ENCODE data around the gene CDC25C. TPM values are rescaled to one million over a fixed set of nuclear protein-coding genes. Genes with fewer than 3 reads are reported as not detected.

The CDC25C gene
- 10.6 and 11.5 TPM in 2 replicates for total RNA-seq
- long read RNA-seq, transcript CDC25C-203 (11 exons, 1,556 nt) = minor isoform, 5 of 60 reads
- long read RNA-seq, transcript CDC25C-201 (14 exons, 2,128 nt) = major isoform, 21 of 60 reads
- long read RNA-seq, transcript CDC25C-202 (11 exons, 1,951 nt) = minor isoform, 7 of 60 reads
- long read RNA-seq, partial matches to known transcripts = 1 of 60 reads
- long read RNA-seq, other reads (novel, unspliced or antisense) = 26 of 60 reads

DNA sequence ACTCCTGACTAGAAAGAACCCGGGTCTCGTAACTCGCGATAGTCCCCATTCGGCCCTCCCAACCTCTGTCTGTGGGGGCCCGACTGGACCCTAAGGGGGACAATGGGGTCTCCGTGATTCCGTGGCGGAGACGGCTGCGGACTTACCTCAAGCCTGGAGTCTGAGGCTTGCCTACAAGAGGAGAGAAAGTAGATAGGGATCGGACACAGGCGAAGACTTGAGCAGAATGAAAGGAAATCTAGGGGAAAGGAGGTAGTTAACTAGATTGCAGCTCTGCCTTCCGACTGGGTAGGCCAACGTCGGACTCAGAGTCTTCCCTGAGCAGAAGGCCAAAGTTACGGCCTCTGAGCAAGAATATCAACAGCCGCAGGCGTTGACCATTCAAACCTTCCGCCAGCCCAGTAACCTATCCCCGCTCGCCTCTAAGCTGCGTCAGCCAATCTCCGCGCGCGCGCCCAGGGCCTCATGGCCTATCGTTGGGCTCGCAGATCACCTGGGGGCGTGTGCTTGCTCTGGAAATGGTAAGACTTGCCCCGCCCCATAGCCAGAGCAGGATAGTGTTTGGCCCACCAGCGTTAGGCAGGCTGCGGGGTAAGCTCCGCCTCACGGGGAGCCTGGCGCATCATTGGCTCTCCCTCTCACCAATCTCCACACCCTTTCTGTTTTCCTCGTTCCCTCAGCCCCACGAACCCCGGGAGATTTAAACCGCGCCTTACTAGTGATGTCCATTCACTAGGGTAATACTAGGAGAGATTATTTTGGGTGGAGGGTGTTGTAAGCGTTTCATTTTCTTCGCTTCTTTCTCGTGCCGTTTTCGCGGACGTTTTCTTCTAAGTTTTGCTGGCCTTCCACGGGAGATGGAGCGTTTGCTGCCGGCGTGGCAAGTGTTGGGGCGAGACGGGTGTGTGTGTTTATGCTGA, at the start of gene CDC25C:
Gene CDC25C, minus strand, starts transcription at position 356 of the 920 bp plus-strand sequence. CDS start 624 bp downstream, outside the sequence.
- TF ChIP-seq, protein P1, sequence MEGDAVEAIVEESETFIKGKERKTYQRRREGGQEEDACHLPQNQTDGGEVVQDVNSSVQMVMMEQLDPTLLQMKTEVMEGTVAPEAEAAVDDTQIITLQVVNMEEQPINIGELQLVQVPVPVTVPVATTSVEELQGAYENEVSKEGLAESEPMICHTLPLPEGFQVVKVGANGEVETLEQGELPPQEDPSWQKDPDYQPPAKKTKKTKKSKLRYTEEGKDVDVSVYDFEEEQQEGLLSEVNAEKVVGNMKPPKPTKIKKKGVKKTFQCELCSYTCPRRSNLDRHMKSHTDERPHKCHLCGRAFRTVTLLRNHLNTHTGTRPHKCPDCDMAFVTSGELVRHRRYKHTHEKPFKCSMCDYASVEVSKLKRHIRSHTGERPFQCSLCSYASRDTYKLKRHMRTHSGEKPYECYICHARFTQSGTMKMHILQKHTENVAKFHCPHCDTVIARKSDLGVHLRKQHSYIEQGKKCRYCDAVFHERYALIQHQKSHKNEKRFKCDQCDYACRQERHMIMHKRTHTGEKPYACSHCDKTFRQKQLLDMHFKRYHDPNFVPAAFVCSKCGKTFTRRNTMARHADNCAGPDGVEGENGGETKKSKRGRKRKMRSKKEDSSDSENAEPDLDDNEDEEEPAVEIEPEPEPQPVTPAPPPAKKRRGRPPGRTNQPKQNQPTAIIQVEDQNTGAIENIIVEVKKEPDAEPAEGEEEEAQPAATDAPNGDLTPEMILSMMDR (IDR thresholded peaks at IDR 0.05; ENCODE audit: unreplicated experiment) = no peak
- Mint-ChIP-seq H3K27ac (peak within 1 kb of the TSS; percentile 96), H3K4me1 (ENCODE audit: low read depth) (peaks cover 19% of the 10 kb centered on the region), H3K4me3 (ENCODE audit: low read depth) (peak within 1 kb of the TSS; percentile 76), H3K27me3 (no peaks in the 10 kb centered on the region), H3K36me3 (ENCODE audit: insufficient read depth) (no peaks in the 10 kb centered on the region), H3K9me3 (ENCODE audit: low read depth) (no peaks in the 10 kb centered on the region)
- peak; percentile 94 for DNase-seq (ENCODE audit: low spot score, unreplicated experiment)

- Mint-ChIP-seq H3K4me1 (ENCODE audit: low read depth) (peaks cover 3% of the 10 kb centered on the region), H3K27ac (peak overlapping the region; percentile 67), H3K9me3 (ENCODE audit: low read depth) (no peaks in the 10 kb centered on the region), H3K27me3 (no peaks in the 10 kb centered on the region), H3K4me3 (ENCODE audit: low read depth) (no peak overlapping the region), H3K36me3 (ENCODE audit: insufficient read depth) (peaks cover 9% of the 10 kb centered on the region)
- no peak for DNase-seq (ENCODE audit: low spot score, unreplicated experiment)
- TF ChIP-seq, protein P1 (IDR thresholded peaks at IDR 0.05; ENCODE audit: unreplicated experiment) = no peak
These were observed 41.0 kb upstream of the CDC25C start for GRCh38 chr5:138372653-138373052.

DNA sequence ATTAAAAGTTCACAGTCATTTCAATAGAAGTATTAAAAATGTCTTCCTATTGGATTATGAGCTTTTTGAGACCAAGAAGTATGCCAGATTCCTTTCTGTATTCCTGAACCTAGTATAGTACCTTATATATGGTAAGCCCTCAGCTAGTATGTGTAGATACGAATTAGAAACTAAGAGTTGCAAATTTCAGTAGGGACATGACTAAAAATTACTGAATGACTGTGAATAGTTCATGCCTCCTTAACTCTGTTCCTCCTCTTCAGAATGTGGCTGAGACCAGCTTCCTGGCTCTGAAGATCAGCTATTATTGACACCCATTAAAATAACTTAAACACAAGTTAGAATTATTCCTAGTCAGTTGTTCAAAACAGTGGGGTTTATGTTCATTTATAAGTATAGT, 40.6 kb upstream of the CDC25C start:
- no peaks in the 10 kb centered on the region for H3K9me3 Mint-ChIP-seq (ENCODE audit: low read depth)
- H3K4me1 Mint-ChIP-seq (ENCODE audit: low read depth) = peaks cover 3% of the 10 kb centered on the region
- H3K36me3 Mint-ChIP-seq (ENCODE audit: insufficient read depth) = peaks cover 7% of the 10 kb centered on the region
- TF ChIP-seq, protein P1 (IDR thresholded peaks at IDR 0.05; ENCODE audit: unreplicated experiment) = no peak
- H3K27me3 Mint-ChIP-seq = no peaks in the 10 kb centered on the region
- no peak for DNase-seq (ENCODE audit: low spot score, unreplicated experiment)
- no peak overlapping the region for H3K4me3 Mint-ChIP-seq (ENCODE audit: low read depth)
- H3K27ac Mint-ChIP-seq = no peak overlapping the region

GRCh38 chr5:138371454-138371853, 39.9 kb upstream of the CDC25C start:
- Mint-ChIP-seq H3K27me3 (no peaks in the 10 kb centered on the region), H3K4me3 (ENCODE audit: low read depth) (no peak overlapping the region), H3K36me3 (ENCODE audit: insufficient read depth) (peaks cover 5% of the 10 kb centered on the region), H3K4me1 (ENCODE audit: low read depth) (peaks cover 8% of the 10 kb centered on the region), H3K27ac (no peak overlapping the region), H3K9me3 (ENCODE audit: low read depth) (no peaks in the 10 kb centered on the region)
- DNase-seq (ENCODE audit: low spot score, unreplicated experiment) = no peak
- TF ChIP-seq, protein P1 (IDR thresholded peaks at IDR 0.05; ENCODE audit: unreplicated experiment) = no peak

GRCh38 chr5:138370537-138370936, 38.9 kb upstream of the CDC25C start:
- no peak for DNase-seq (ENCODE audit: low spot score, unreplicated experiment)
- H3K4me3 Mint-ChIP-seq (ENCODE audit: low read depth) = no peak overlapping the region
- H3K27ac Mint-ChIP-seq = no peak overlapping the region
- H3K9me3 Mint-ChIP-seq (ENCODE audit: low read depth) = no peaks in the 10 kb centered on the region
- H3K36me3 Mint-ChIP-seq (ENCODE audit: insufficient read depth) = peaks cover 5% of the 10 kb centered on the region
- no peaks in the 10 kb centered on the region for H3K27me3 Mint-ChIP-seq
- peaks cover 8% of the 10 kb centered on the region for H3K4me1 Mint-ChIP-seq (ENCODE audit: low read depth)
- TF ChIP-seq, protein P1 (IDR thresholded peaks at IDR 0.05; ENCODE audit: unreplicated experiment) = no peak
